Upper lobe of left lung (tissue), 6 donors: Measurements from ENCODE around the gene CD164L2. TPM values are rescaled to one million over a fixed set of nuclear protein-coding genes. Genes with fewer than 3 reads are reported as not detected.
"Not testable (repeated sequence)": the region's sequence is repeated elsewhere in the genome, so short reads cannot be mapped to it uniquely, and the experiment has no call there.

Experiments
- ATAC-seq, 2 donors: fragments of 200-7000 bp; cut with Tn5 transposase; one replicate each; pipeline ENCODE4 v1.9.1; 2022; ENCODE audit warnings: mild to moderate bottlenecking in 2 of 2, moderate library complexity in 2 of 2; ENCODE audit not compliant: low FRiP score in 2 of 2
- DNase-seq, 2 donors: peaks; one replicate each; pipeline ENCODE4 v3.0.0-alpha.2; 2019 to 2020
- H3K27ac ChIP-seq, 4 donors: fragments of 200-600 bp; sonication (generic); one replicate each; pipeline ENCODE4 v1.5.1; 2016 to 2019
- H3K27me3 ChIP-seq, 4 donors: fragments of 200-600 bp; sonication (generic); one replicate each; pipeline ENCODE4 v1.5.1; 2017 to 2019
- H3K36me3 ChIP-seq, 4 donors: fragments of 200-600 bp; sonication (generic); one replicate each; pipeline ENCODE4 v1.5.1; 2016 to 2019
- H3K4me1 ChIP-seq, 4 donors: fragments of 200-600 bp; sonication (generic); one replicate each; pipeline ENCODE4 v1.5.1; 2018 to 2019
- H3K4me3 ChIP-seq, 4 donors: fragments of 200-600 bp; sonication (generic); one replicate each; pipeline ENCODE4 v1.5.1; 2017 to 2019; ENCODE audit warnings: mild to moderate bottlenecking in 2 of 4, moderate library complexity in 1 of 4
- H3K9me3 ChIP-seq, 4 donors: fragments of 200-600 bp; sonication (generic); one replicate each; pipeline ENCODE4 v1.5.1; 2018 to 2019
- CTCF ChIP-seq, 6 experiments: fragments of 450-650 bp in 4 of 6; fragments of 200-600 bp in 2 of 6; sonication (generic) in 2 of 6; IDR thresholded peaks; one replicate each; pipeline ENCODE4 v1.5.1; 2016 to 2019; ENCODE audit warnings: antibody characterized with exemption in 6 of 6
- EP300 ChIP-seq, 4 donors: sonication (generic); formaldehyde crosslinking; IDR thresholded peaks; one replicate each; pipeline ENCODE4 v1.5.1; 2017; ENCODE audit warnings: antibody characterized with exemption in 4 of 4, control low read depth in 2 of 4
- POLR2A ChIP-seq, 4 donors: fragments of 450-650 bp; IDR thresholded peaks; one replicate each; pipeline ENCODE4 v1.5.1; 2016 to 2017; ENCODE audit warnings: antibody characterized with exemption in 4 of 4, mild to moderate bottlenecking in 2 of 4
- POLR2AphosphoS5 ChIP-seq, 2 donors: sonication (generic); formaldehyde crosslinking; IDR thresholded peaks; one replicate each; pipeline ENCODE4 v1.5.1; 2017; ENCODE audit warnings: antibody characterized with exemption in 2 of 2
- WGBS, 2 donors: methylation state at CpG; one replicate each; pipeline ENCODE4 v1.1.5; 2017 to 2018; 5-methylcytosine and 5-hydroxymethylcytosine counted together
- total RNA-seq, 6 donors: library from RNA; depleted of rRNA in 4 of 6; stranded (reverse); fragments of >200 nt in 4 of 6; gene quantifications; one replicate each; pipeline versions ENCODE4 v1.1.0 to v1.2.1, GENCODE V29; 2016 to 2021
- donor health status: DM: no; HTN: no; CAD: no; lungs with moderate emphysema.
- donor health status: DM: no; HTN: yes; CAD: no; lungs with severe emphysema.

The CD164L2 gene
- total RNA-seq, 6 donors from 2014 or later, result 2.3 to 12.3 (median 5.5) TPM

GRCh38 chr1:27391511-27392095 lies 8.5 kb upstream of the CD164L2 start:
- no peaks in the 10 kb centered on the region for H3K27me3 ChIP-seq
- peak overlapping the region in 3 of 4 donors; percentile 43 to 56 (median 53) for H3K4me3 ChIP-seq
- peak in 1 of 2 donors; percentile 77 for DNase-seq
- ATAC-seq, result peak; percentile 5 to 10
- H3K4me1 ChIP-seq, result peaks cover 24 to 43% (median 31%) of the 10 kb centered on the region in 4 donors
- peak overlapping the region; percentile 73 to 88 (median 79) for H3K27ac ChIP-seq
- 13% methylated on average over 6 to 11 of the region's 13 CpGs for WGBS, 2 donors
- TF ChIP-seq POLR2AphosphoS5 (IDR thresholded peaks at IDR 0.05) (peak; percentile 64 to 71), CTCF (IDR thresholded peaks at IDR 0.05) (no peak), EP300 (IDR thresholded peaks at IDR 0.05) (peak in 1 of 4 donors; percentile 59), POLR2A (IDR thresholded peaks at IDR 0.05) (peak in 2 of 4 donors; percentile 13 to 32)
- H3K9me3 ChIP-seq, result no peaks in the 10 kb centered on the region
- H3K36me3 ChIP-seq, result no peaks in the 10 kb centered on the region

- DNase-seq, result peak in 1 of 2 donors; percentile 83
- ATAC-seq, result peak in 1 of 2 donors; percentile 41
- WGBS, 2 donors, result 40 to 50% methylated on average over 5 of the region's 5 CpGs
- Histone ChIP-seq H3K36me3 (no peaks in the 10 kb centered on the region), H3K4me1 (peaks cover 22 to 31% (median 27%) of the 10 kb centered on the region in 4 donors), H3K27ac (peak overlapping the region in 3 of 4 donors; percentile 46 to 88 (median 81)), H3K9me3 (no peaks in the 10 kb centered on the region), H3K4me3 (no peak overlapping the region), H3K27me3 (no peaks in the 10 kb centered on the region)
- TF ChIP-seq POLR2A (IDR thresholded peaks at IDR 0.05) (no peak), CTCF (IDR thresholded peaks at IDR 0.05) (peak; percentile 81 to 92 (median 88)), EP300 (IDR thresholded peaks at IDR 0.05) (no peak)
Observed at GRCh38 chr1:27388337-27389005, 5.3 kb upstream of the CD164L2 start.

- not testable (repeated sequence) for ATAC-seq, DNase-seq, H3K27me3 ChIP-seq, H3K9me3 ChIP-seq, H3K27ac ChIP-seq, H3K36me3 ChIP-seq, H3K4me3 ChIP-seq
- whole genome bisulfite sequencing, 2 donors, result 90 to 94% methylated on average over 3 of the region's 3 CpGs
- H3K4me1 ChIP-seq, result peaks cover 10 to 28% (median 23%) of the 10 kb centered on the region in 4 donors
Observed at GRCh38 chr1:27384797-27385196, 1.7 kb upstream of the CD164L2 start.

- H3K27me3 ChIP-seq, result no peaks in the 10 kb centered on the region
- peaks cover 10 to 32% (median 25%) of the 10 kb centered on the region in 4 donors for H3K4me1 ChIP-seq
- ATAC-seq, result no peak
- H3K4me3 ChIP-seq, result no peak overlapping the region
- peak in 1 of 2 donors; percentile 43 for DNase-seq
- H3K27ac ChIP-seq, result no peak overlapping the region
- no peaks in the 10 kb centered on the region for H3K9me3 ChIP-seq
- H3K36me3 ChIP-seq, result no peaks in the 10 kb centered on the region
- 89% methylated on average over 8 to 13 of the region's 13 CpGs for WGBS, 2 donors
- TF ChIP-seq CTCF (IDR thresholded peaks at IDR 0.05), result no peak
- no peak for TF ChIP-seq POLR2A (IDR thresholded peaks at IDR 0.05)
- no peak for TF ChIP-seq POLR2AphosphoS5 (IDR thresholded peaks at IDR 0.05)
- TF ChIP-seq EP300 (IDR thresholded peaks at IDR 0.05), result no peak
Observed at GRCh38 chr1:27383661-27384060, 528 bp upstream of the CD164L2 start.

GRCh38 chr1:27381969-27382762 lies 967 bp downstream of the CD164L2 start:
- WGBS, 2 donors, result 86 to 92% methylated on average over 10 to 17 of the region's 18 CpGs
- H3K27me3 ChIP-seq, result no peaks in the 10 kb centered on the region
- peak overlapping the region in 2 of 4 donors; percentile 35 to 41 for H3K4me3 ChIP-seq
- no peak overlapping the region for H3K27ac ChIP-seq
- peak in 1 of 2 donors; percentile 42 for DNase-seq
- peaks cover 13 to 28% (median 21%) of the 10 kb centered on the region in 4 donors for H3K4me1 ChIP-seq
- no peaks in the 10 kb centered on the region for H3K36me3 ChIP-seq
- no peak for ATAC-seq
- TF ChIP-seq POLR2A (IDR thresholded peaks at IDR 0.05) (no peak), POLR2AphosphoS5 (IDR thresholded peaks at IDR 0.05) (no peak), EP300 (IDR thresholded peaks at IDR 0.05) (no peak), CTCF (IDR thresholded peaks at IDR 0.05) (no peak)
- H3K9me3 ChIP-seq, result no peaks in the 10 kb centered on the region
